ENCODE data around the gene SLAMF1. TPM values are rescaled to one million over a fixed set of nuclear protein-coding genes. Genes with fewer than 3 reads are reported as not detected.
A peak's percentile ranks its signal among the peaks of the same experiment; 100 is the strongest.

The SLAMF1 gene
- total and polyA plus RNA-seq, 2 experiments from 2014 or later, result not detected

- TF ChIP-seq CTCF (conservative IDR thresholded peaks at IDR 0.05; ENCODE audit: low read depth in 2 of 2) (no peak), EZH2phosphoT487 (IDR thresholded peaks at IDR 0.05; ENCODE audit: unreplicated experiment) (no peak), NANOG (IDR thresholded peaks at IDR 0.05; ENCODE audit: borderline replicate concordance) (no peak)
These were observed 4.6 kb downstream of the SLAMF1 start (continued) for GRCh38 chr1:160642281-160642644.

GRCh38 chr1:160641323-160642280 lies 5.2 kb downstream of the SLAMF1 start:
- DNase-seq (ENCODE audit: low spot score) (no peak), ATAC-seq (no peak)
- Mint-ChIP-seq H3K9me3 (no peaks in the 10 kb centered on the region), H3K36me3 (ENCODE audit: low read depth) (no peaks in the 10 kb centered on the region), H3K4me3 (no peak overlapping the region), H3K4me1 (peaks cover 18% of the 10 kb centered on the region), H3K27ac (no peak overlapping the region), H3K27me3 (ENCODE audit: insufficient read depth, low read depth, poor library complexity) (peaks cover 5% of the 10 kb centered on the region)
- Histone ChIP-seq H3K4me2 (no peak overlapping the region), H3K27ac (ENCODE audit: low read depth) (no peak overlapping the region), H3K4me1 (ENCODE audit: insufficient read depth) (peaks cover 9% of the 10 kb centered on the region), H3K79me2 (replicated peaks; ENCODE audit: insufficient read depth) (no peaks in the 10 kb centered on the region), H3K4me3 (no peak overlapping the region), H3K27me3 (ENCODE audit: insufficient read depth) (no peaks in the 10 kb centered on the region), H2AFZ (peak overlapping the region; percentile 59), H3K36me3 (ENCODE audit: insufficient read depth) (no peaks in the 10 kb centered on the region), H3F3A (replicated peaks; ENCODE audit: low read depth) (no peaks in the 10 kb centered on the region), H4K20me1 (replicated peaks; ENCODE audit: insufficient read depth) (no peaks in the 10 kb centered on the region), H3K9me2 (ENCODE audit: insufficient read depth) (peaks cover 9% of the 10 kb centered on the region; the same call in 1 of the 2 replicates)
- TF ChIP-seq, protein P1, sequence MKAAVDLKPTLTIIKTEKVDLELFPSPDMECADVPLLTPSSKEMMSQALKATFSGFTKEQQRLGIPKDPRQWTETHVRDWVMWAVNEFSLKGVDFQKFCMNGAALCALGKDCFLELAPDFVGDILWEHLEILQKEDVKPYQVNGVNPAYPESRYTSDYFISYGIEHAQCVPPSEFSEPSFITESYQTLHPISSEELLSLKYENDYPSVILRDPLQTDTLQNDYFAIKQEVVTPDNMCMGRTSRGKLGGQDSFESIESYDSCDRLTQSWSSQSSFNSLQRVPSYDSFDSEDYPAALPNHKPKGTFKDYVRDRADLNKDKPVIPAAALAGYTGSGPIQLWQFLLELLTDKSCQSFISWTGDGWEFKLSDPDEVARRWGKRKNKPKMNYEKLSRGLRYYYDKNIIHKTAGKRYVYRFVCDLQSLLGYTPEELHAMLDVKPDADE (IDR thresholded peaks at IDR 0.05), result no peak
- TF ChIP-seq CTCF (conservative IDR thresholded peaks at IDR 0.05; ENCODE audit: low read depth in 2 of 2) (no peak), POLR2AphosphoS5 (IDR thresholded peaks at IDR 0.05; ENCODE audit: low read depth) (no peak), JUNB (IDR thresholded peaks at IDR 0.05; ENCODE audit: unreplicated experiment) (no peak), NANOG (IDR thresholded peaks at IDR 0.05; ENCODE audit: borderline replicate concordance) (no peak), ZNF462 (CRISPR knock-in tag; IDR thresholded peaks at IDR 0.05) (no peak)

Measured in GM23338 (cell line).